Mesenteric fat pad (tissue), 1 donor: ENCODE measurements around the gene METTL23. TPM values are rescaled to one million over a fixed set of nuclear protein-coding genes. Genes with fewer than 3 reads are reported as not detected.
"Not testable (repeated sequence)": the region's sequence is repeated elsewhere in the genome, so short reads cannot be mapped to it uniquely, and the experiment has no call there.

Experiments used
- DNase-seq: peaks from one replicate; pipeline ENCODE4 v3.0.0-alpha.2; 2020; ENCODE audit warnings: low spot score
- total RNA-seq: library from RNA; stranded (reverse); fragmentation: NEBNext Ultra II Directional; extraction: Animal tissue kit (Norgen Biotek cat#: 25700); gene quantifications from one replicate; pipeline ENCODE4 v1.2.1, GENCODE V29; 2021
- donor health status: DM: yes; HTN: yes; CAD: no.

The METTL23 gene
- total RNA-seq, 1 donor from 2014 or later, result 32.2 TPM

GRCh38 chr17:76732734-76733617, 6.3 kb downstream of the METTL23 start:
- no peak for DNase-seq

- DNase-seq, result no peak
Observed at GRCh38 chr17:76733618-76733957, 6.9 kb downstream of the METTL23 start.

GRCh38 chr17:76734080-76734840, 7.6 kb downstream of the METTL23 start:
- DNase-seq, result no peak

- DNase-seq, result no peak
Observed at GRCh38 chr17:76735006-76735405, 8.4 kb downstream of the METTL23 start.

- no peak for DNase-seq
Observed at GRCh38 chr17:76735586-76736348, 9.1 kb downstream of the METTL23 start.

GRCh38 chr17:76736349-76737081, 9.9 kb downstream of the METTL23 start:
- DNase-seq, result peak; percentile 95

- peak; percentile 100 for DNase-seq
Observed at GRCh38 chr17:76737082-76737675, 10.5 kb downstream of the METTL23 start, which contains the start of gene SRSF2. SRSF2 (minus strand) TSS chr17:76737331; CDS start chr17:76737160, 171 bp downstream.

- peak; percentile 97 for DNase-seq
Observed at GRCh38 chr17:76737676-76738467, 11.2 kb downstream of the METTL23 start, which contains the start of gene MFSD11. MFSD11 (plus strand) TSS chr17:76738119; CDS start chr17:76738353, 234 bp downstream.

- no peak for DNase-seq
Observed at GRCh38 chr17:76738468-76738850, 11.8 kb downstream of the METTL23 start.

- not testable (repeated sequence) for DNase-seq
Observed at GRCh38 chr17:76739568-76740115, 13.0 kb downstream of the METTL23 start.

GRCh38 chr17:76740329-76741118, 13.9 kb downstream of the METTL23 start:
- no peak for DNase-seq

- DNase-seq, result no peak
Observed at GRCh38 chr17:76742958-76743357, 16.3 kb downstream of the METTL23 start.

GRCh38 chr17:76744747-76745146, 18.1 kb downstream of the METTL23 start:
- DNase-seq, result no peak

GRCh38 chr17:76745785-76746184, 19.1 kb downstream of the METTL23 start:
- DNase-seq, result not testable (repeated sequence)

GRCh38 chr17:76747716-76748363, 21.2 kb downstream of the METTL23 start:
- DNase-seq, result no peak

- no peak for DNase-seq
Observed at GRCh38 chr17:76748657-76749056, 22.0 kb downstream of the METTL23 start.

- DNase-seq, result no peak
Observed at GRCh38 chr17:76751416-76751993, 24.9 kb downstream of the METTL23 start.
